GM19467 (cell line): Measurements from ENCODE around the gene SAPCD1.

Source experiments
- ATAC-seq: cut with Tn5 transposase; IDR thresholded peaks from one replicate; pipeline ENCODE4 v1.9.1; 2021; ENCODE audit warnings: mild to moderate bottlenecking, moderate library complexity; ENCODE audit not compliant: unreplicated experiment

The SAPCD1 gene

DNA sequence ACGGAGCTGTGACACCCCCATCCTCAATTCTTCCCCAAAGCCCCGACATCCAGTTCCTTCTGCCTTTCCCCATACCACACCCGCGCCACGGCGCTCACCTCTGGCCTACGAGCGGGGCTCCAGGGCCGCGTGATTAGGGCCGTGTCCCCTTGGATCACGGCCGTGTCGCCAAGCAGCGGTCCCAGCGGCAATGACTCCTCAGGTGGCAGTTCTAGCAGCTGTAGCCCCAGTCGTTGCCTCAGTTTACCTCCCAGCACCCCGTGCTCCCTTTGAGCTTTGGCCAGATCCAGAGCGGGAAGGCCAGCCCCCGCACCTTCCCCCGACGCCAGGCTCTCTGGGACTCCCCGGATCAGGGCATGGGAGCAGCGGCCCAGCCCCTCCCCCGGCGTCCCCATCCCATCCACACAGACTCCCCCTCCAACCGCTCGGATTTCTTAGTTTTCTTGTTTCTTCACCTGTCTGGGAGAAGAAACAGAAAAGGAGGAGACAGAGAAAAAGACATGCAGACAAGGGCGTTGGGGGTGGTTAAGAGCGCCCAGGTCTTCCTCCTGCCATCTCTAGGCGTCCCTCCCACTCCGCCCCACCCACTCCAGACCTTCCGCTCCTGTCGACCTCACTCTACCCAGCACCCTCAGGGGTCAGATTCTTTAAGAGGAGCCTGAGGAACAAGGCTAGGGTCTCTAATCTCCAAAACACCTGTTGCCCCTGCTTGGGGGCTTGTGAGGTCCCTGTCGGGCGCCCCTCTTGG, 33.5 kb upstream of the SAPCD1 start, which contains the start of gene DDAH2:
Gene DDAH2, minus strand, starts transcription at position 533 of the 748 bp plus-strand sequence. Its CDS starts 138 bp downstream, at position 395.
- ATAC-seq = no peak

DNA sequence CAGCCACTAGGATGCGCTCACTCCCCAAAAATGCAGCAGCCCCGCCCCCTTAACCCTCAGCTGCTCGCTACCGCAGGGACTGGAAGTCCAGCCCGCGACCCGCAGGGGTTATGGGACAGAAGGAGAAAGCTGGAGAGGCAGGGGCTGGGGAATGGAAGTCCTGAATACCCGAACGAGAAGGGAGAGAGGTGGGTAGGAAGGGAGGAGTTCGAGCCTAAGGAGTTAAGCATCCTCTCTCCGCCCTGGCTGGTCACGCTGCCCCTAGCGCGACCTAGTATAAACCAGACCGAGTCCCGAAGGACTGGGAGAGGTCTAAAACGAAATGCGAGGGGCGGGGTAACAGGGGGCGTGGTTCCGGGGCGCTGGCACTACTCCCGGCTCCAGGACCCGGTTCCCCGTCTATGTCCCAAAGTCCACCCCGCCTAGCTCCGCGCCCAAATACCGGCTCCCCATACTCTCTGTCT, 32.9 kb upstream of the SAPCD1 start:
- peak; percentile 43 for ATAC-seq

DNA sequence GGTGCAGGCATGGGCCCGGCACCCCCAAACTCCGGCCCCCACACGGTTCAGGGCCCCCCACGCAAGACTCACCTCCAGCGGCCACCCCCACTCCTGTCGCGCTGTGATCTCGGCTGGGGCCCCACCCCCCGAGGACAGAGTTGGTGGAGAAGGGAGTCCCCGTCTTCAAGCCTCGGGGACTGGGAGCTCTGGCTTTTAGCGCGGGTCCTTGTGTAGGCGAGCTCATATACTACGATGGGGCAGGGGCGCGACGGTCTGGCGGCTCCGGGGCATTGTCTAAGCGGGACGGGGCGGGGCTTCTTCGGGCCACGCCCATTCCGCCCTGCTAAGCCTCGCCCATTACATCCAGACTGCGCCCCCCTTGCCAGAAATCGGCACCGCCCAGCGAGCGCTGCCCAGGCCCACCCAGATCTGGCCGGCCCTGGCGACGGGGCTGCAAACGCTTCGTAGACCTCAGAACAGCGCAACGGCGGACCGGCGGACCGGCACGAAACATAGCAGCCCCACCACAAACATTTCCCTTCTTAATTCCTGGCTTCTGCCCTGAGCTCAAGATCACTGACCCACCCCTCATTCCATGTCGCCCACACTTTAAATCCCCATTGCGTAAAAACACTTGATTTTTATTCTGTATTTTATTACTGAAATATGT, 32.4 kb upstream of the SAPCD1 start:
- ATAC-seq = no peak

DNA sequence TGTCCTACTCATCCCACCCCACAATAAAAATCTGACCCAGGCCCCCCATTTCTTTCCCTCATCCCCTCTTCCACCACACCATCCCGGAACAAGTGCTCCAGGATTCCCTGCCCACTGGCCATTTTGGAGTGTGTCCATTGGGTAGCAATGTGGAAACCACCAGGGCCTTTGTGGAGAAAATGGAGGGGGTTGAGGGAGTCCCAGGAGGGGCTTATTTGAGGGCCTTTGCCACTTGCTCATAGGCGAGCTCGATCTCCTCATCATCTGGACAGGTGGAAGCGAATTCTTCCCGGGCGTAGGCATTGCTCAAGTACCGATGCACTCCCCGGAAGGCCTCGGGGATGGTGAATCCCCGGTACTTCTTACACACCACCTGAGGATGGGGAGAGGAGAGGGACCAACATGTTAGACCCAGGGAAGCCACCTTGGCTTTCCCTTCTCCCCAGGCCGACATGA, 31.8 kb upstream of the SAPCD1 start:
- no peak for ATAC-seq

DNA sequence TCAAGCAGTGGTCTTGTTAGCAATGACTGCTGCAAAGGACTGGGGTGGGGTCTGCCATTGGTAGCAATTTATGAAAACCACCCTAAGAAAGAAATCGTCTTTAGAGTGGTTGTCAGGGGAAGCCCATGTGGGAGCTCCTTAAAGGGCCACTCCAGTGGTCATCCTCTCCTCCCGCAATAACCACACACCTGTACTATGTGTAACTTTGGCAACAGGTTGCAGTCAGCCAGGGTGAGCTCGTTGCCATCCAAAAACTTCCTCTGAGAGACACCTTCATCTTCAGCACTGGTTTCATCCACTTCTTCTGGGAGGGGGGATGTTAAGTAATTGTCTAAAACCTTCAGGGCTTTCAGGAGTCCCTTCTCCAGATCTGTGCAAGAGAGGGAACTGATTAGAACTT, 30.4 kb upstream of the SAPCD1 start:
- ATAC-seq = no peak

DNA sequence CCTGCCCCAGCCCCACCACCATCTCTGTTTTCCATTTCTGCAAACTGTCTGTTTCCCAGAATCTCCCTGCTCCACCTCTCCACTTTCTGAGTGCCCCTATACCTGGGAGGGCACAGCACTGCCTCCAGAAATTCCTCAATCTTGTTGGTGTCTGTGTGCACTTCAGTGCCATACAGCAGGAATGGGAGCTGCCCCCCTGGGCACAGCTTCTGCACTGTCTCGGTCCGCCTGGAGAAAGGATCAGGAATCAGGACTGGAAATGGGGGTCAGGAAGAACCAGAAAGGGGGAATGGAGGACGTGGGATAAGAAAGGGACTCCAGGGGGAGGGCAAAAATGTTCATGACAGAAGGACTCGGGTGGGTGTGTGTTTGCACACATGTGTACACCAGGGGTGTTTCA, 28.7 kb upstream of the SAPCD1 start:
- ATAC-seq = no peak

DNA sequence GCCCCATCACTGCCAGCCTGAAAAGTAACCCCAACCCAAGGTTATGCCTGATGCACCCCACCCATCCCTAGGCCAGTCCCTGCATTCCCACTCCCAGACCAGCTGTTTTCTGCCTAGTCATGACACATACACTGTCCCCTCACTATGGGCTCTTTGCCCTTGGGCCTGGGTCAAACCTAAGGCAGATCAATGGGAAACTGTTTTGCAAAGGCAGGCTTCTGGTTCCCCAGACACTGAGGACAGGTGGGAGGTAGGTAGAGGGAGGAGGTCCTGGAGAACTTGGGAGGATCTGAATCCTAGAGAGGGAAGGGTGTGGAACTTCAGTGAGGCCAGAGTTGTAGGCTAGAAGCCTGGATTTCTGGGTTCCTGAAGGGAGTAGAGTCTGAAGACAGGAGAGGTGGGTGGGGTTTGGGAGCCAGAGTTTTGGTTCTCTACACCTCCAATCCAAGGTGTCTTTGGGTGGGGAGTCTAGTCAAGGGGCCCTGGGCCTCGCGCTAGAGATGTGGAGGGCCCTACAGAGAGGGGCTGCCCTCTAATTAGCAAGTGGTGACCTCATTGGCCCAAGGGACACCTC, 28.1 kb upstream of the SAPCD1 start:
- no peak for ATAC-seq

- no peak for ATAC-seq
These were observed 27.5 kb upstream of the SAPCD1 start for GRCh38 chr6:31734821-31735406.

DNA sequence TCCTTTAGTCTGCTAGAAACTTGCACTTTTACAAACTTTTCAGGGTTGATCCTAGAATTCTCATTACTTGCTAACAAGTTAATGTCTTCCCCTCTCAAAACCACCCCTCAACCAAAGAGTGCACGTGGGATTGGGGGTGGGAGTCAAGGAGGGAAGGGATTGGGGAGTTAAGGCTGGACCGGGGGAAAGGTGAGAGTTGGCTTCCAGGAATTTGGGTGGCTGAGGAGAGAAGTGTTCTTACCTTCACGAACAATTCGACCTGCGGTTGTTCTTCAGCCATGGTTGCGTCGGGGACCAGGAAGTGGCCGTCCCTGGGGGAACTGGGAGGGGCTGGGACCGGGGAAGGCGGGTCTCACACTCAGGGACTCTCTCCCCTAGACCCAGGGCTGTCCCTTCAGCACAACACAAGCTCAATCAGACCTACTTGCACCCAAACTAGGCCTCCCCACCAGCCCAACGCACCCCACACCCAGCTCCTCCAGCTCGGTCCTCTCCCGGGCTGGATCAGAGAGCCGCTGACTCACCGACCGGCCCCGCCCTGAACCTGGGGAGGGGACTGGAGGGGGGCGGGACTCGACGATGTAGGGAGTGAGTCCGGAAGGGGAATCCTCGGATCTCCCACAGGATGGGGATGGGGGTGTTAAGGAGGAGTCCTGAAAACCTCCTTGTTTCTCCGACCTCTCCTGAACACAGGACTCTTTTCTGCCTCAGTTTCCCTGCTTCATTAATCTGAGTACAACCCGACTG, 26.3 kb upstream of the SAPCD1 start, which contains the start of gene CLIC1:
Gene CLIC1, minus strand, starts transcription at position 510 of the 747 bp plus-strand sequence. Its CDS starts 230 bp downstream, at position 280.
- ATAC-seq = no peak

DNA sequence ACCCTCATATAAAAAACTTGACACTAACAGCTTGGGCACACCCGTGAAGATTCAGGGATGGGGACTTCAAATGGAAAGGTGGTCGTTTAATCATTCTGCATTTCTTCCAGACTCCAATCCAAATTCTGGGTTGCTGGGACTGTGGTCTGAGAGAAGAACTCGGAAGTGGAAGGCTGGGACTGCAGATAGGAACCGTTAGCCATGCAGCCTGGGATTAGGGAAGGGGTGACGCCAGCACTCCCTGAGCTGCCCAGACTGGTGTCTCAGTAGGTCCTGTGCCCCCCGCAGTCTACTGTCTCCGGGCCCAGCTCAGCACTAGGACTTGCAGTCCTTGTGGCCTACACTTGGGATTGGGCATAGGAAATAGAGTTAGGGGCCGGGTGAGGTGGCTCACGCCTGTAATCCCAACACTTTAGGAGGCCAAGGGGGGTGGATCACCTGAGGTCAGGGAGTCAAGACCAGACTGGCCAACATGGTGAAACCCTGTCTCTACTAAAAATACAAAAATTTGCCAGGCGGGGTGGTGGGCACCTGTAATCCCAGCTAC, 25.6 kb upstream of the SAPCD1 start:
- no peak for ATAC-seq

DNA sequence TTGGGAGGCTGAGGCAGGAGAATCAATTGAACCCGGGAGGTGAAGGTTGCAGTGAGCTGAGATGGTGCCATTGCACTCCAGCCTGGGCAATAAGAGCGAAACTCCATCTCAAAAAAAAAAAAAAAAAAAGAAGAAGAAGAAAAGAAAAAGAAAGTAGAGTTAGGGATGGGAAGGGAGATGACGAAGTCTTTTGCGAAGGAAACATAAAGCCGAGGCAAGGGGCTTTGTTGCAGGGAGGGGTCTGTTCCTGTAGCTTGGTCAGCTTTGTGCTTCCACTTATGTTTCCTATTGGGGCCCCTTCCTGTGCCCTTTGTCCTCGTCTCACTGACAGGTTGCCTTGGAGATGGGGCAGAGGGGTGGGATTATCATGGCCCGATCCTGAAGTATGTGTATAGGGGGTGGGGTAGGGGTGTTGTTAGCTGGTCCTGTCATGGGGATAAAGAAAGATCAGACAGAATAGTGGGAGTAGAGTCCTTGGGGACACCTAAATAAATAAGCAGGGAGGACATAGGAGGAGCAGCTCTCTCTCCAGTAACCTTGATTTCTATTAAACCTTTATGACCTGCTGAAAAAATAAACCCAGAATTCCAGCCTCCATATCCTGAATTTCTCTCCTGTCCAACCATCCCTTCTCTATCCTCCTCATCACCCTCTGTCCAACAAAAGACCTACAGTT, 25.0 kb upstream of the SAPCD1 start:
- no peak for ATAC-seq

- ATAC-seq = no peak
These were observed 24.2 kb upstream of the SAPCD1 start for GRCh38 chr6:31737991-31738979.

- ATAC-seq = peak; percentile 61
These were observed 22.6 kb upstream of the SAPCD1 start, which contains the start of gene MSH5 for GRCh38 chr6:31739639-31740396. Gene MSH5 (plus strand): TSS chr6:31740005. CDS start chr6:31740467, 462 bp downstream.

DNA sequence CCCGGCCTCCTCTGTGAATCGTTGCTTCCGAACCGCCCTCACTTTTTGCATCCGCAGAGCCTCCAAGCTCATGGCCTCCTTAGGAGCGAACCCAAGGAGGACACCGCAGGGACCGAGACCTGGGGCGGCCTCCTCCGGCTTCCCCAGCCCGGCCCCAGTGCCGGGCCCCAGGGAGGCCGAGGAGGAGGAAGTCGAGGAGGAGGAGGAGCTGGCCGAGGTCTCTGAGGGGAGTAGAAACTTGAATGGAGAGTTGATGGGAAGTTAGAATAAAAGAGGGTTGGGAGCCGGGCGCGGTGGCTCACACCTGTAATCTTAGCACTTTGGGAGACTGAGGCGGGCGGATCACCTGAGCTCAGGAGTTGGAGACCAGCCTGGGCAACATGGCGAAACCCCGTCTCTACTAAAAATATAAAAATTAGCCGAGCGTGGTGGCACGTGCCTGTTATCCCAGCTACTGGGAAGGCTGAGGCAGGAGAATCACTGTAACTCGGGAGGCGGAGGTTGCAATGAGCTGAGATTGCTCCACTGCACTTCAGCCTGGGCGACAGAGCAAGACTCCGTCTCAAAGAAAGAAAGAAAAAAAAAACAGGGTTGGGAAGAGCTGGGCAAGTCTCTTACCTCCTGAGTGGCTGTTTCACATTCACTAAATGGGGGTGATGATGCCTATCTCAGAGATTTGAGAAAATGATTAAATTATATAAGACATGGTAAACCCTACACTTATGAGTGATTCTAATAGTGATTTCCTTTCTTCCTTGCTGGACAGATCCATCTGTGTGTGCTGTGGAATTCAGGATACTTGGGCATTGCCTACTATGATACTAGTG, 21.8 kb upstream of the SAPCD1 start:
- no peak for ATAC-seq

DNA sequence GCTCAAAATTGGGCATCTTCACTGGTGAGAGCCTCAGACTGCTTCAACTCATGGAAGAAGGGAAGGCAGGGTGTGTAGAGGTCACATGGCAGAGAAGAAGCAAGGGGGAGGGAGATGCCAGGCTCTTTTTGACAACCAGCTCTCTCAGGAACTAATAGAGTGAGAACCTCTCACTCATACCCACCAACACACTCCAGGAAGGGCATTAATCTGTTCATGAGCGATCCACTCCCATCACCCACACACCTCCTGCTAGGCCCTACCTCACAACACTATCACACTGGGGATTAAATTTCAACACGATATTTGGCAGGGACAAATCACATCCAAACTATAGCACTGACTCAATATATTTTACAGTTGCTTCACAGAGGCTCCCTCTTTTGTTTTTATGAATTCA, 20.6 kb upstream of the SAPCD1 start:
- no peak for ATAC-seq

DNA sequence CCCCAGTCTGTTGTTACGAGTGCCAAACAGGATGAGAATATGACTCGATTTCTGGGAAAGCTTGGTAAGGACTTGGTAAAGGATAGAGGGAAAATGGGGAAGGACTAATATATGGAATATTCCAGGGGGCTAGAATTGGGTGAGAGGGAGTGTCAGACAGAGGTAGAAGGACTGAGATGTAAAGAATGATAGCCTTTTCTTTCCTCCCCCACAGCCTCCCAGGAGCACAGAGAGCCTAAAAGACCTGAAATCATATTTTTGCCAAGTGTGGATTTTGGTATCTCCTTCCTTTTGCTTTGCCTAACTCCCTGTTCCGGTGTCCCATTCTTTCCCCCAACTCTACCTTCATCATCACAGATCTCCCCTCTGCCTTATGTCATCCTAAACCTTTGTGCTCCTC, 19.6 kb upstream of the SAPCD1 start:
- ATAC-seq = no peak

DNA sequence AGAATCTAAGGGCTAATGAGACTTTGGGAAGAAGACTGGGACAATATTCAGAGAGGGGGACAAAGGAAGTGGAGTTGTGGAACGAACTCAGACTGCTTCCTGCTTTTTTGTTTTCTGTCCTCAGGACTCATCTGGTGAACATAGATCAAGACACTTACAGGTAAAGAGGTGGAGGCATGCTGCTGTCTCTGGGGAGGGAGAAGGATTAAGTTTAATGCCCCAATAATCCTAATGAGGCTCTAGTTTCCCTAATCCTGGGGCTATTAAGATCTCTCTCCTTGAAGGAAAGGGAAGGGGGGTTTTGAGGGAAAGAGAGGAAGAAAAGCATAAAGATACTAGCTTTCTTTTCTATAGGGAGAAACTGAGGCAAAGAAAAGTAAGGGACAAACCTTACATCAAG, 18.0 kb upstream of the SAPCD1 start:
- ATAC-seq = no peak
